ENCODE results near the gene OTOGL.
"Not testable (repeated sequence)": the region's sequence is repeated elsewhere in the genome, so short reads cannot be mapped to it uniquely, and the experiment has no call there.

The OTOGL gene

GRCh38 chr12:80186727-80187217 lies 87.4 kb downstream of the OTOGL start:
- peak in 1 of 2 donors; percentile 11 for DNase-seq (ENCODE audit: low read depth in 1 of 2, low spot score in 1 of 2)

GRCh38 chr12:80187660-80188090 lies 88.3 kb downstream of the OTOGL start:
- DNase-seq (ENCODE audit: low read depth in 1 of 2, low spot score in 1 of 2): no peak

- no peak for DNase-seq (ENCODE audit: low read depth in 1 of 2, low spot score in 1 of 2)
These were observed 89.2 kb downstream of the OTOGL start for GRCh38 chr12:80188576-80188975.

GRCh38 chr12:80189241-80189640 lies 89.9 kb downstream of the OTOGL start:
- no peak for DNase-seq (ENCODE audit: low read depth in 1 of 2, low spot score in 1 of 2)

GRCh38 chr12:80190001-80190400 lies 90.7 kb downstream of the OTOGL start:
- no peak for DNase-seq (ENCODE audit: low read depth in 1 of 2, low spot score in 1 of 2)

- DNase-seq (ENCODE audit: low read depth in 1 of 2, low spot score in 1 of 2): no peak
These were observed 92.8 kb downstream of the OTOGL start for GRCh38 chr12:80192087-80192486.

GRCh38 chr12:80193865-80194264 lies 94.5 kb downstream of the OTOGL start:
- no peak for DNase-seq (ENCODE audit: low read depth in 1 of 2, low spot score in 1 of 2)

- no peak for DNase-seq (ENCODE audit: low read depth in 1 of 2, low spot score in 1 of 2)
These were observed 95.9 kb downstream of the OTOGL start for GRCh38 chr12:80195074-80195726.

GRCh38 chr12:80195737-80196136 lies 96.4 kb downstream of the OTOGL start:
- DNase-seq (ENCODE audit: low read depth in 1 of 2, low spot score in 1 of 2): no peak

- DNase-seq (ENCODE audit: low read depth in 1 of 2, low spot score in 1 of 2): no peak
These were observed 97.1 kb downstream of the OTOGL start for GRCh38 chr12:80196419-80196818.

- DNase-seq (ENCODE audit: low read depth in 1 of 2, low spot score in 1 of 2): no peak
These were observed 99.5 kb downstream of the OTOGL start for GRCh38 chr12:80198782-80199337.

- DNase-seq (ENCODE audit: low read depth in 1 of 2, low spot score in 1 of 2): no peak
These were observed 100.6 kb downstream of the OTOGL start for GRCh38 chr12:80199931-80200330.

GRCh38 chr12:80200414-80200813 lies 101.1 kb downstream of the OTOGL start:
- DNase-seq (ENCODE audit: low read depth in 1 of 2, low spot score in 1 of 2): no peak

GRCh38 chr12:80201908-80202307 lies 102.6 kb downstream of the OTOGL start:
- DNase-seq (ENCODE audit: low read depth in 1 of 2, low spot score in 1 of 2): no peak

GRCh38 chr12:80205960-80206359 lies 106.6 kb downstream of the OTOGL start:
- DNase-seq (ENCODE audit: low read depth in 1 of 2, low spot score in 1 of 2): no peak

- DNase-seq (ENCODE audit: low read depth in 1 of 2, low spot score in 1 of 2): no peak
These were observed 108.7 kb downstream of the OTOGL start for GRCh38 chr12:80208071-80208470.

- no peak for DNase-seq (ENCODE audit: low read depth in 1 of 2, low spot score in 1 of 2)
These were observed 112.3 kb downstream of the OTOGL start for GRCh38 chr12:80211671-80212070.

- no peak for DNase-seq (ENCODE audit: low read depth in 1 of 2, low spot score in 1 of 2)
These were observed 113.8 kb downstream of the OTOGL start for GRCh38 chr12:80212938-80213645.

GRCh38 chr12:80213871-80214270 lies 114.5 kb downstream of the OTOGL start:
- DNase-seq (ENCODE audit: low read depth in 1 of 2, low spot score in 1 of 2): no peak

- no peak for DNase-seq (ENCODE audit: low read depth in 1 of 2, low spot score in 1 of 2)
These were observed 117.7 kb downstream of the OTOGL start for GRCh38 chr12:80217011-80217535.

- not testable (repeated sequence) for DNase-seq (ENCODE audit: low read depth in 1 of 2, low spot score in 1 of 2)
These were observed 119.6 kb downstream of the OTOGL start for GRCh38 chr12:80218925-80219324.

- no peak for DNase-seq (ENCODE audit: low read depth in 1 of 2, low spot score in 1 of 2)
These were observed 120.0 kb downstream of the OTOGL start for GRCh38 chr12:80219345-80219744.

All from activated CD4-positive, alpha-beta T cell treated with anti-CD3 and anti-CD28 coated beads, Interleukin-2, amount 50 U/mL, for 24 hours (primary cell).